Measurements from ENCODE around the gene FBXO31.
"Not testable (repeated sequence)": the region's sequence is repeated elsewhere in the genome, so short reads cannot be mapped to it uniquely, and the experiment has no call there.

Gene FBXO31

DNA sequence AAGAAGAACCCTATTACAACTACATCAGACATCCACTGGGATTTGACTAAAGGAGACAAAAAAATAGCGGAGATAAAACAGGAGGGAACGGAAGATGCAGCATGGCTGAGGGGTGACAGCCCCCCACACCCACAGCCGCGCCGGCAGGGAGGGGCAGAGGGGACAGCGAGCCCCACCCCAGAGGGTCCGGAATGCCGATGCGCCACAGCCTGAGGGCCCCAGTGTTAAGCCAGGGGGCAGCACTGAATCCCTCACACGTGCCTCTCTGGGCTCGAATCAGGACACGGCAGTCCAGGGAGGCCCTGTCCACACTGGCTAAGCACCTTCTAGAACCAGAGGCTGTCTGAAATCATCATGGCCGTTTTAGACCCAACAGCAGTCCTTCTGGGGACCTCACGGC is 27.4 kb upstream of the FBXO31 start:
- no peak for DNase-seq

- DNase-seq, result no peak
These were observed 27.0 kb upstream of the FBXO31 start for GRCh38 chr16:87410530-87410929.

DNA sequence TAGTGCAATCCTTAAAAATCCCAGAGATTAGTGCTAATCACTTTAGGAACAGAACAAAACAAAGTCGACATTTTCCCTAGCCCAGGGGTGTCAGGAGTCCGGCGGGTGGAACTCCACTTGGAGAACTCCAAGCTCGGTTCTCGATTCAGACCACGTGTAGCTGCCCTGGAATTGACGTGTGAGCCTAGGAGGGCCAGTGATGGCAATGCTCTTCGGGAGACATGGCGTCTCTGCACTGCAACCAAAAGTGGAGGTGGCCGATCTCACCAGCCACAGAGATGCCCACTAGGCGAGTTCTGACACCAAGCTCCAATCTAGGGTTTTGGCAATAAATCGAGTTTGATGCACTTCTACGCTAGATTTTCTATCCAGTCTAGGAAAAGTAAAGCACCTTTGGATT is 26.2 kb upstream of the FBXO31 start:
- DNase-seq, result no peak

DNA sequence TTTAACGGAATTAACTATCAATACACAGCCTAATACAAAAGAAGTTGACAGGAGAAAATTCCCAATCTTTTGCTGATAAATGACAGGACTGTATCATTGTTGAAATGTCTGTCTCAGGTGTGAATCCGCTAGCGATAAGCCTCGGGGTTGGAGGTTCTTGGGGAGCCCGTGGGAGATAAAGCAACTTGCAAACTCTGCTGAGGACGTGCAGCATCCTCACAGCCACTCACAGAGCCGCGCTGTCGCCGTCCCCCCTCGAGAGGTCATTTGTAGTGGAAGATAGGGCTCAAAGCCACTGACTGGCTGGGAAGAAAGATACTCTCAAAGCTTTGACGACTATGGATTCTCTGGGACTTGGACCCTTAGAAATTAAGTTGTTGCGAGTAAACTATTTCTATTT is 25.6 kb upstream of the FBXO31 start:
- DNase-seq, result no peak

DNA sequence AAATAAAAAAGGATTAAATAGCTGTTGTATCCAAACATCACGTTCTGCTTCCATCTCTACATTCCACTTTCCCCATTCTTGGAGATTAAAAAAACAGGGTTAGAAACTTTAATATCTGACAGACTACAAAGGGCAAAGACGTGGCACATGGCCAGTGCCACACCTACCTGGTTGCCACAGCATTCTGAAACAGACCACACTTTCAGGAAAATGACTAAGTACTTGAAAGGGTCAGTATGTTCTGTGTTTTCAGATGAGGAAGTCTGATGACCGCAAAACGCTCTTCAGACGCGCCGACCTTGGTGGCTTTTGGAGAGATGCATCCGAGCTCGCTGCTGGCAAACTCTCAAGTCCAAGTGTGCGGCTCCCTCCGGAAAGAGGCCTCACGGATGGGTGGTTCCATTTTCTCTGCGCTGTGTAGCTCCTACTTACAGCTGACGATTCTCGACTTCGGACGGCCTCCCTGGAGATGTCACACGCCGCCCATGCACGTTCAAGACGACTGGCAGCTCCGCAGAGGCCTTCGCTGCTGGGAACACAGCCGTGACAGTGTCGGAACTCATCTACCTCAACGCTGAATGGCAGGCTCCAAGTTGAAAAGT is 24.0 kb upstream of the FBXO31 start:
- peak; percentile 91 for DNase-seq

- DNase-seq, result no peak
These were observed 23.0 kb upstream of the FBXO31 start for GRCh38 chr16:87406495-87407088.

DNA sequence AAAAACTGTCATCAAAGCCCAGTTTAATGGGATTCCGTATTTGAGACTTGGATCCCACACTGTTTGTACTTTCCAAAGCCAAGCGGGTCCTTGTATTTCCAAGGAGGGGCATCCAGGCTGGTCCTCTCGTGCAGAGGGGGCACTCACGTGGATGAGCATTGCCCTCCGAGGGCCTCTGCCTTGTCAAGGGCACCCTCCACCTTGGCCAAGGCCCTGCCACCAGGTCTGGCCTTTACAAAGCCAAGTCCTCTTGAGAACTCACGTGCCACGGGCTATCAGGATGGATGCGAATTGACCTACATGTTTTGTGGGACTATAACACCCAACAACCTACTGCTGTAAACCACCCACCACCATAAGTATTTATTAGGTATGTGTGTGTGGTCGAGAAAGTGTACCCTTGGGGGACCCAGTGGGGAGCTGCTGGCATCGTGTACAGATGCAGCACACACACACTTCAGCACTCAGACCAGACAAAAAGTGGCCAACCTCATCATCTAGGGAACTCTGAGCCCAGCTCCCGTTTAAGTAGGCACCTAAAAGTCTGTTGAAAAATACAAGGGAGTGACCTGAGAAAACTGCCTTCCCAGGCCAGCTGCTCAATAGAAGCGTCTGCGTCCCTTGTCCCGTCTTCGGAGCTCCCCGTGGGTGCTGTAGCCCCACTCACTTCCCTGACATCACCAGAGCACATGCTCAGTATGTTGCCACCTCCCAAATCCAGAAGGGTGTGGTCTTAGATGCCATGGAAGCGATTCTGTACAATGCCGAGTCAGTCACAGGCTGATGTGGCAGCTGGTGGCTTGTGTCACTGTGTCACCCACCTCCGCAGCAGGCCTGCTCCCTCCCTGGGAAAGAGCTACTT is 21.4 kb upstream of the FBXO31 start:
- DNase-seq, result no peak

- DNase-seq, result no peak
These were observed 11.7 kb upstream of the FBXO31 start for GRCh38 chr16:87395181-87395842.

GRCh38 chr16:87393680-87394055 is 10.1 kb upstream of the FBXO31 start:
- DNase-seq, result no peak

- no peak for DNase-seq
These were observed 9.5 kb upstream of the FBXO31 start for GRCh38 chr16:87392821-87393679.

- peak; percentile 80 for DNase-seq
These were observed 8.6 kb upstream of the FBXO31 start, which contains the start of gene MAP1LC3B for GRCh38 chr16:87391950-87392820. TSS of gene MAP1LC3B (plus strand) at chr16:87392336. CDS start at chr16:87392428, 92 bp downstream.

- peak; percentile 52 for DNase-seq
These were observed 7.9 kb upstream of the FBXO31 start for GRCh38 chr16:87391324-87391949.

GRCh38 chr16:87390641-87391323 is 7.2 kb upstream of the FBXO31 start:
- DNase-seq, result no peak

- DNase-seq, result not testable (repeated sequence)
These were observed 6.3 kb upstream of the FBXO31 start for GRCh38 chr16:87389914-87390313.

GRCh38 chr16:87389245-87389644 is 5.7 kb upstream of the FBXO31 start:
- no peak for DNase-seq

- no peak for DNase-seq
These were observed 5.2 kb upstream of the FBXO31 start for GRCh38 chr16:87388818-87389134.

GRCh38 chr16:87387942-87388817 is 4.6 kb upstream of the FBXO31 start:
- peak; percentile 99 for DNase-seq

DNA sequence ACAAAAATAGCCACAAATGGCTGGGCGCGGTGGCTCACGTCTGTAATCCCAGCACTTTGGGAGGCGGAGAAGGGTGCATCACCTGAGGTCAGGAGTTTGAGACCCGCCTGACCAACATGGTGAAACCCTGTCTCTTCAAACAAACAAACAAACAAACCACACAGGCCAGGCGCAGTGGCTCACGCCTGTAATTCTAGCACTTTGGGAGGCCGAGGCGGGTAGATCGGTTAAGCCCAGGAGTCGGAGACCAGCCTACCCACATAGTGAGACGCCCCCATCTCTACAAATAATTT is 1.2 kb upstream of the FBXO31 start:
- not testable (repeated sequence) for DNase-seq

DNA sequence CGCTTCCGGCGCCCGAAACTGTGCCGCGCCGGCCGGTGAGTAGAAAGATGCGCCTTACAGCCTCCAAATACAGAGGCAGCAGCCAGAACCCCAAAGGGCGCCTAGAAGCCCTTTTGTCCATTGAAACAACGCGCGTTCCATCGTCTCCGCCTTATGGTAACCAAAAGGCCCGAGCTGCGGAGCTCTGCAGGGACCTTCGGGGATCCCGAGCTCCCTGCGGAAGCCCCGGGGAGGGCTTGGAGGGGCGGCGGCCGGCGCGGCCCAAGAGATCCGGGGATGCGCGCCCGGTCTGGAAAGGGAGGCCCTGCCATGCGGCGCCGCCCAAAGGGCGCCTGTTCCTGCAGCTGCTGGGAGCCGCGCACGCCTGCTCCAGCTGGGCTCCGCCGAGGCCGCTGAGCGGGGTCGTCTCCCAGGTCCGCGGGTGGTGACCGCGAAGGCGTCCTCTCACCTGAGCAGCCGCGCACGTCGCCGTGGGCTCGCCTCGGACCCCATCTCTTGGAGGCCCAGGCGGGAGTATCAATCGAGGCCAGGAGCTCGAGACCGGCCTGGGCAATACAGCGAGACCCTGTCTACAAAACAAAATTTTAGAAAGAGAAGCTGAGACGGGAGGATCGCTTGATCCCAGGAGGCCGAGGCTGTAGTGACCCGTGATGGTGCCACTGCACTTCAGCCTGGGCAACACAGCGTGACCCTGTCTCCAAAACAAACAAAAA is 742 bp upstream of the FBXO31 start:
- no peak for DNase-seq

Measured in GF-D8 (cell line).